ENCODE results near the gene TLCD1.
A peak's percentile ranks its signal among the peaks of the same experiment; 100 is the strongest.

TLCD1 gene

GRCh38 chr17:28686296-28686695 is 39.7 kb downstream of the TLCD1 start:
- DNase-seq (ENCODE audit: low spot score), result no peak

GRCh38 chr17:28685366-28685765 is 40.7 kb downstream of the TLCD1 start:
- DNase-seq (ENCODE audit: low spot score), result no peak

- peak; percentile 94 for DNase-seq (ENCODE audit: low spot score)
These were observed 41.1 kb downstream of the TLCD1 start for GRCh38 chr17:28684963-28685362.

GRCh38 chr17:28682655-28683054 is 43.4 kb downstream of the TLCD1 start:
- no peak for DNase-seq (ENCODE audit: low spot score)

GRCh38 chr17:28675980-28676379 is 50.1 kb downstream of the TLCD1 start:
- DNase-seq (ENCODE audit: low spot score), result no peak

- no peak for DNase-seq (ENCODE audit: low spot score)
These were observed 50.5 kb downstream of the TLCD1 start for GRCh38 chr17:28675490-28675889.
